Uterus (tissue), 4 donors: ENCODE results near the gene STK39. TPM values are rescaled to one million over a fixed set of nuclear protein-coding genes. Genes with fewer than 3 reads are reported as not detected.

ENCODE experiments used
- DNase-seq, 2 donors: peaks; one replicate each; pipeline ENCODE4 v3.0.0-alpha.2; 2019 to 2020
- H3K27ac ChIP-seq, 2 donors: fragments of 200-600 bp; sonication (generic); 1 replicate in 1 of 2; 2 replicates in 1 of 2; pipeline ENCODE4 v1.5.1; 2016 to 2018
- H3K27me3 ChIP-seq, 2 donors: fragments of 200-600 bp; sonication (generic); one replicate each; pipeline ENCODE4 v1.5.1; 2018 to 2019; ENCODE audit warnings: control low read depth in 1 of 2
- H3K36me3 ChIP-seq, 2 donors: fragments of 200-600 bp; sonication (generic); one replicate each; pipeline ENCODE4 v1.5.1; 2019; ENCODE audit warnings: control low read depth in 1 of 2
- H3K4me1 ChIP-seq, 2 donors: fragments of 200-600 bp; sonication (generic); one replicate each; pipeline ENCODE4 v1.5.1; 2018 to 2019; ENCODE audit warnings: control low read depth in 1 of 2
- H3K4me3 ChIP-seq, 2 donors: fragments of 200-600 bp; sonication (generic); 1 replicate in 1 of 2; 2 replicates in 1 of 2; pipeline ENCODE4 v1.5.1; 2018 to 2019; ENCODE audit warnings: mild to moderate bottlenecking in 1 of 2
- H3K9me3 ChIP-seq, 2 donors: fragments of 200-600 bp; sonication (generic); one replicate each; pipeline ENCODE4 v1.5.1; 2019; ENCODE audit warnings: control low read depth in 1 of 2
- CTCF ChIP-seq, 4 experiments: fragments of 200-600 bp in 2 of 4; fragments of 450-650 bp in 2 of 4; sonication (generic) in 2 of 4; IDR thresholded peaks; one replicate each; pipeline ENCODE4 v1.5.1; 2016 to 2019; ENCODE audit warnings: antibody characterized with exemption in 4 of 4, mild to moderate bottlenecking in 2 of 4, moderate library complexity in 1 of 4
- POLR2A ChIP-seq, 2 donors: fragments of 450-650 bp; IDR thresholded peaks; one replicate each; pipeline ENCODE4 v1.6.1; 2016; ENCODE audit warnings: antibody characterized with exemption in 2 of 2, mild to moderate bottlenecking in 1 of 2, moderate library complexity in 1 of 2
- intact Hi-C: fragments of 100-400 bp; cut with DNase I; formaldehyde crosslinking; loops from one replicate; pipeline ENCODE4 v1.15.1; 2023; ENCODE audit warnings: low total_unique reads
- total RNA-seq, 4 donors: library from RNA; depleted of rRNA in 3 of 4; stranded (reverse); fragments of >200 nt in 3 of 4; gene quantifications; one replicate each; pipeline versions ENCODE4 v1.1.0 to v1.2.4, GENCODE V29; 2014 to 2023
- donor health status: DM: yes; HTN: yes; CAD: no.

STK39 gene
- total RNA-seq, 4 donors from 2014 or later: 5.0 to 23.6 (median 9.8) TPM

- H3K4me1 ChIP-seq: peaks cover 0 to 4% of the 10 kb centered on the region in 2 donors
- H3K9me3 ChIP-seq: no peaks in the 10 kb centered on the region
- no peak overlapping the region for H3K27ac ChIP-seq
- H3K27me3 ChIP-seq: no peaks in the 10 kb centered on the region
- intact Hi-C loops: no loop called here
- H3K36me3 ChIP-seq: no peaks in the 10 kb centered on the region
- TF ChIP-seq CTCF (IDR thresholded peaks at IDR 0.05): no peak
- no peak for TF ChIP-seq POLR2A (IDR thresholded peaks at IDR 0.05)
- no peak for DNase-seq
- no peak overlapping the region for H3K4me3 ChIP-seq
Observed at GRCh38 chr2:168155680-168156079, 91.7 kb downstream of the STK39 start.

GRCh38 chr2:168155046-168155445 is 92.3 kb downstream of the STK39 start:
- no peak for DNase-seq
- Histone ChIP-seq H3K36me3 (no peaks in the 10 kb centered on the region), H3K4me3 (no peak overlapping the region), H3K9me3 (no peaks in the 10 kb centered on the region), H3K27ac (no peak overlapping the region), H3K4me1 (peaks cover 0 to 4% of the 10 kb centered on the region in 2 donors), H3K27me3 (no peaks in the 10 kb centered on the region)
- intact Hi-C loops: no loop called here
- TF ChIP-seq POLR2A (IDR thresholded peaks at IDR 0.05): no peak
- no peak for TF ChIP-seq CTCF (IDR thresholded peaks at IDR 0.05)

GRCh38 chr2:168152902-168153530 is 94.4 kb downstream of the STK39 start:
- intact Hi-C loops: no loop called here
- Histone ChIP-seq H3K4me3 (no peak overlapping the region), H3K4me1 (no peaks in the 10 kb centered on the region), H3K36me3 (no peaks in the 10 kb centered on the region), H3K9me3 (no peaks in the 10 kb centered on the region), H3K27me3 (no peaks in the 10 kb centered on the region), H3K27ac (no peak overlapping the region)
- no peak for TF ChIP-seq CTCF (IDR thresholded peaks at IDR 0.05)
- no peak for TF ChIP-seq POLR2A (IDR thresholded peaks at IDR 0.05)
- DNase-seq: no peak

- TF ChIP-seq POLR2A (IDR thresholded peaks at IDR 0.05) (no peak), CTCF (IDR thresholded peaks at IDR 0.05) (no peak)
- H3K27ac ChIP-seq: no peak overlapping the region
Observed at GRCh38 chr2:168149986-168150385, 97.4 kb downstream of the STK39 start.

GRCh38 chr2:168149150-168149974 is 98.0 kb downstream of the STK39 start:
- no peak overlapping the region for H3K27ac ChIP-seq
- H3K36me3 ChIP-seq: no peaks in the 10 kb centered on the region
- no peak for TF ChIP-seq CTCF (IDR thresholded peaks at IDR 0.05)
- TF ChIP-seq POLR2A (IDR thresholded peaks at IDR 0.05): no peak
- DNase-seq: no peak
- no peaks in the 10 kb centered on the region for H3K4me1 ChIP-seq
- no peaks in the 10 kb centered on the region for H3K9me3 ChIP-seq
- intact Hi-C loops: no loop called here
- H3K27me3 ChIP-seq: no peaks in the 10 kb centered on the region
- no peak overlapping the region for H3K4me3 ChIP-seq

More at GRCh38 chr2:168149986-168150385, 97.4 kb downstream of the STK39 start:
- Histone ChIP-seq H3K36me3 (no peaks in the 10 kb centered on the region), H3K9me3 (no peaks in the 10 kb centered on the region), H3K4me1 (no peaks in the 10 kb centered on the region), H3K4me3 (no peak overlapping the region), H3K27me3 (no peaks in the 10 kb centered on the region)
- no peak for DNase-seq
- intact Hi-C loops: no loop called here
